Ectodermal cell (in vitro differentiated cells): ENCODE results near the gene ANO3.
"Not testable (repeated sequence)": the region's sequence is repeated elsewhere in the genome, so short reads cannot be mapped to it uniquely, and the experiment has no call there.

ENCODE experiments used
- H3K27ac ChIP-seq: 2 replicates; pipeline ENCODE4 v1.7.0; 2013; ENCODE audit warnings: mild to moderate bottlenecking, low read depth, low read length; ENCODE audit not compliant: insufficient read depth, poor library complexity, severe bottlenecking
- H3K27me3 ChIP-seq: 2 replicates; pipeline ENCODE4 v1.7.0; 2013; ENCODE audit warnings: mild to moderate bottlenecking, low read length; ENCODE audit not compliant: insufficient read depth, control insufficient read depth, poor library complexity, severe bottlenecking
- H3K36me3 ChIP-seq: one replicate; pipeline ENCODE4 v1.7.0; 2013; ENCODE audit warnings: low read length; ENCODE audit not compliant: control insufficient read depth, insufficient read depth
- H3K4me1 ChIP-seq: one replicate; pipeline ENCODE4 v1.7.0; 2013; ENCODE audit warnings: low read length; ENCODE audit not compliant: control insufficient read depth, insufficient read depth
- H3K4me3 ChIP-seq: 2 replicates; pipeline ENCODE4 v1.7.0; 2013; ENCODE audit warnings: low read depth, low read length, control low read depth; ENCODE audit not compliant: insufficient read depth
- H3K9me3 ChIP-seq: 2 replicates; pipeline ENCODE4 v1.7.0; 2013; ENCODE audit warnings: mild to moderate bottlenecking, low read length, moderate library complexity; ENCODE audit not compliant: control insufficient read depth
- WGBS, 2 experiments: methylation state at CpG; one replicate each; pipeline ENCODE4 v1.1.7; 2013; ENCODE audit warnings: missing lambda C conversion rate in 2 of 2; 5-methylcytosine and 5-hydroxymethylcytosine counted together

ANO3 gene

GRCh38 chr11:26632691-26633159 lies 300.8 kb downstream of the ANO3 start:
- Histone ChIP-seq H3K4me1 (no peaks in the 10 kb centered on the region), H3K4me3 (no peak overlapping the region), H3K9me3 (no peaks in the 10 kb centered on the region), H3K36me3 (no peaks in the 10 kb centered on the region), H3K27me3 (no peaks in the 10 kb centered on the region), H3K27ac (no peak overlapping the region)
- WGBS, 2 experiments = 43 to 45% methylated on average over 1 to 2 of the region's 2 CpGs

GRCh38 chr11:26643314-26643713 lies 311.4 kb downstream of the ANO3 start:
- H3K4me1 ChIP-seq, H3K36me3 ChIP-seq, H3K9me3 ChIP-seq, H3K27me3 ChIP-seq, H3K4me3 ChIP-seq, H3K27ac ChIP-seq: not testable (repeated sequence)
- 90 to 92% methylated on average over 10 of the region's 10 CpGs for WGBS, 2 experiments

- Histone ChIP-seq H3K4me3 (no peak overlapping the region), H3K27ac (no peak overlapping the region), H3K9me3 (no peaks in the 10 kb centered on the region), H3K36me3 (no peaks in the 10 kb centered on the region), H3K4me1 (no peaks in the 10 kb centered on the region), H3K27me3 (no peaks in the 10 kb centered on the region)
- 42 to 45% methylated on average over 8 of the region's 8 CpGs for WGBS, 2 experiments
Observed at GRCh38 chr11:26649884-26650283, 318.0 kb downstream of the ANO3 start.

GRCh38 chr11:26651916-26652315 lies 320.0 kb downstream of the ANO3 start:
- no peaks in the 10 kb centered on the region for H3K9me3 ChIP-seq
- H3K36me3 ChIP-seq = no peaks in the 10 kb centered on the region
- no peak overlapping the region for H3K27ac ChIP-seq
- H3K27me3 ChIP-seq = no peaks in the 10 kb centered on the region
- no peak overlapping the region for H3K4me3 ChIP-seq
- no peaks in the 10 kb centered on the region for H3K4me1 ChIP-seq
- 90 to 96% methylated on average over 6 of the region's 6 CpGs for WGBS, 2 experiments

GRCh38 chr11:26655287-26655686 lies 323.4 kb downstream of the ANO3 start:
- WGBS, 2 experiments = 89 to 100% methylated on average over 1 of the region's 2 CpGs

GRCh38 chr11:26662916-26663315 lies 331.0 kb downstream of the ANO3 start:
- Histone ChIP-seq H3K27me3 (no peaks in the 10 kb centered on the region), H3K36me3 (no peaks in the 10 kb centered on the region), H3K27ac (no peak overlapping the region), H3K4me3 (no peak overlapping the region), H3K9me3 (no peaks in the 10 kb centered on the region), H3K4me1 (no peaks in the 10 kb centered on the region)
- WGBS, 2 experiments = 92 to 100% methylated on average over 1 of the region's 1 CpG

More at GRCh38 chr11:26655287-26655686, 323.4 kb downstream of the ANO3 start:
- Histone ChIP-seq H3K9me3 (no peaks in the 10 kb centered on the region), H3K27ac (no peak overlapping the region), H3K4me1 (no peaks in the 10 kb centered on the region), H3K4me3 (no peak overlapping the region), H3K36me3 (no peaks in the 10 kb centered on the region), H3K27me3 (no peaks in the 10 kb centered on the region)

- Histone ChIP-seq H3K4me1 (no peaks in the 10 kb centered on the region), H3K36me3 (no peaks in the 10 kb centered on the region), H3K9me3 (no peaks in the 10 kb centered on the region), H3K4me3 (no peak overlapping the region), H3K27me3 (no peaks in the 10 kb centered on the region), H3K27ac (no peak overlapping the region)
- WGBS, 2 experiments = 75 to 90% methylated on average over 2 of the region's 2 CpGs
Observed at GRCh38 chr11:26665036-26665435, 333.1 kb downstream of the ANO3 start.

GRCh38 chr11:26665946-26666345 lies 334.0 kb downstream of the ANO3 start:
- Histone ChIP-seq H3K4me3 (no peak overlapping the region), H3K9me3 (no peaks in the 10 kb centered on the region), H3K27me3 (no peaks in the 10 kb centered on the region), H3K36me3 (no peaks in the 10 kb centered on the region), H3K4me1 (no peaks in the 10 kb centered on the region), H3K27ac (no peak overlapping the region)
- 100% methylated on average over 1 of the region's 1 CpG for whole genome bisulfite sequencing, 2 experiments

- H3K27me3 ChIP-seq = no peaks in the 10 kb centered on the region
- no peak overlapping the region for H3K27ac ChIP-seq
- 90 to 95% methylated on average over 2 of the region's 2 CpGs for WGBS, 2 experiments
- no peaks in the 10 kb centered on the region for H3K9me3 ChIP-seq
- H3K4me1 ChIP-seq = no peaks in the 10 kb centered on the region
- no peaks in the 10 kb centered on the region for H3K36me3 ChIP-seq
- H3K4me3 ChIP-seq = no peak overlapping the region
Observed at GRCh38 chr11:26675233-26675928, 343.5 kb downstream of the ANO3 start.

GRCh38 chr11:26676641-26677040 lies 344.7 kb downstream of the ANO3 start:
- WGBS, 2 experiments = 96 to 100% methylated on average over 2 of the region's 2 CpGs
- no peak overlapping the region for H3K27ac ChIP-seq
- H3K27me3 ChIP-seq = no peaks in the 10 kb centered on the region
- no peaks in the 10 kb centered on the region for H3K4me1 ChIP-seq
- H3K4me3 ChIP-seq = no peak overlapping the region
- H3K36me3 ChIP-seq = no peaks in the 10 kb centered on the region
- no peaks in the 10 kb centered on the region for H3K9me3 ChIP-seq

GRCh38 chr11:26677566-26677965 lies 345.6 kb downstream of the ANO3 start:
- Histone ChIP-seq H3K27me3 (no peaks in the 10 kb centered on the region), H3K27ac (no peak overlapping the region), H3K4me1 (no peaks in the 10 kb centered on the region), H3K36me3 (no peaks in the 10 kb centered on the region), H3K4me3 (no peak overlapping the region), H3K9me3 (no peaks in the 10 kb centered on the region)
